GM10266 (cell line): ENCODE measurements around the gene LRP1-AS.

Experiments used
- DNase-seq: peaks from one replicate; pipeline ENCODE4 v3.0.0; 2012; ENCODE audit errors: extremely low spot score
- TF ChIP-seq, protein P1 (sequence below): IDR thresholded peaks from 2 replicates; pipeline ENCODE4 v1.5.1; 2012; ENCODE audit warnings: mild to moderate bottlenecking, low read depth; ENCODE audit not compliant: control insufficient read depth, insufficient read depth; ENCODE audit errors: missing control alignments

The LRP1-AS gene

DNA sequence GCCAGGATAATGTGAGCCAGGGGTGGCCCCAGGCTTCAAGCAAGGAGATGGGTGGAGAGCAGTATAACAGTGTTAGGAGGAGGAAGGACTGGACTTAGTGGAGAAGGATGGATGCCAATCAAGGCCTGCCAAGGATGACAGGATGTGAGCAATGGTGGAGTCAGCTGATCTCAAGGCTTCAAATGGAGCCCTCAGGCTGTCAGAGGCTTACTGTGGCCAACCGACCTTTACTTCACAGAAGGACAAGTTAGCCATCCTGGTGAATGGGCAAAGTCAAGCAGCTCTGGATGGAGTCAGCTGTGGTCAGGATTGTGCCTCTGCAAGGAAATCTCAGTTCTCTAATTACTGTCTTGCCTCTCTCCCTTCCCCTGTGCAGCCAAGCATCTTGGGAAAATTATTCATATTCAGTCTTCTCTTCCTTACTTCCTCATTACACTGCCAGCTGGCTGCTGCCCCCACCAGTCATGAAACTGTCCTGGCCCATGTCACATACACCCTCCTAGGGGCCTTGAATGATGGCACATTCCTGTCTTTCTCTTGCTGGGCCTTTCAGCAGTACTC lies 28.6 kb downstream of the LRP1-AS start:
- DNase-seq: no peak
- TF ChIP-seq, protein P1, sequence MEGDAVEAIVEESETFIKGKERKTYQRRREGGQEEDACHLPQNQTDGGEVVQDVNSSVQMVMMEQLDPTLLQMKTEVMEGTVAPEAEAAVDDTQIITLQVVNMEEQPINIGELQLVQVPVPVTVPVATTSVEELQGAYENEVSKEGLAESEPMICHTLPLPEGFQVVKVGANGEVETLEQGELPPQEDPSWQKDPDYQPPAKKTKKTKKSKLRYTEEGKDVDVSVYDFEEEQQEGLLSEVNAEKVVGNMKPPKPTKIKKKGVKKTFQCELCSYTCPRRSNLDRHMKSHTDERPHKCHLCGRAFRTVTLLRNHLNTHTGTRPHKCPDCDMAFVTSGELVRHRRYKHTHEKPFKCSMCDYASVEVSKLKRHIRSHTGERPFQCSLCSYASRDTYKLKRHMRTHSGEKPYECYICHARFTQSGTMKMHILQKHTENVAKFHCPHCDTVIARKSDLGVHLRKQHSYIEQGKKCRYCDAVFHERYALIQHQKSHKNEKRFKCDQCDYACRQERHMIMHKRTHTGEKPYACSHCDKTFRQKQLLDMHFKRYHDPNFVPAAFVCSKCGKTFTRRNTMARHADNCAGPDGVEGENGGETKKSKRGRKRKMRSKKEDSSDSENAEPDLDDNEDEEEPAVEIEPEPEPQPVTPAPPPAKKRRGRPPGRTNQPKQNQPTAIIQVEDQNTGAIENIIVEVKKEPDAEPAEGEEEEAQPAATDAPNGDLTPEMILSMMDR: no peak

DNA sequence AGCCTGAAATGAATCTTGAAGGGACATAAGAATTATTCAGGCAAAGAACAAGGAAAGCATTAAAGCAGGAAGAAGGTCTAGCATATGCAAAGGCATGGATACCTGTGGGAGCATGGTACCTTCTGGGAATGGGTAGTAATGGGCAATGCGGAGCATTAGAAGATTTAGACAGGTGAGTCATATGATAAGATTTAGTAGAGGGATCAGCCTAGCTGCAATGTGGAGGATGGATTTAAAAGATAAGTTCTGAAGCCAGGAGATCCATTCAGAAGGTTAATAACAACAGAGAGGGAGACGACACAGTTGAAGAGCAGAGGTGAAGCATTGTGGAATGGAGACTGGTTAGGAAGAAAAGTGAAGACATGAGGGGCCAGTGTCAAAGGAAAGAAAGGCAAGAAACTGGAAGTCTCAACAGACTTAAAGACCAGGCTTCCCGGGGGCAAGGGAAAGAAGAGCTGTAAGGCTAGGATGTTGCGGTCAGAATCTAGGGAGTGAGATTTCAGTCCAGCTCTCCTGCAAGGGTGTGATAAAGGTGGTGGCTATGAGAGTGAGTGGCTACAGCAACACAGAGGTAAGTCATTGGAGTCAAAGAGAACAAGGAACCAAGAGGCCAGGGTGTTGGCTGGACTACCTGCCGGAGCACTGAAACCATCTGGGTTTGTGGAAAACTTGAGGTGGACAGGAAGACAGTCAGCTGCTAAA lies 30.7 kb downstream of the LRP1-AS start:
- TF ChIP-seq, protein P1: no peak
- no peak for DNase-seq

DNA sequence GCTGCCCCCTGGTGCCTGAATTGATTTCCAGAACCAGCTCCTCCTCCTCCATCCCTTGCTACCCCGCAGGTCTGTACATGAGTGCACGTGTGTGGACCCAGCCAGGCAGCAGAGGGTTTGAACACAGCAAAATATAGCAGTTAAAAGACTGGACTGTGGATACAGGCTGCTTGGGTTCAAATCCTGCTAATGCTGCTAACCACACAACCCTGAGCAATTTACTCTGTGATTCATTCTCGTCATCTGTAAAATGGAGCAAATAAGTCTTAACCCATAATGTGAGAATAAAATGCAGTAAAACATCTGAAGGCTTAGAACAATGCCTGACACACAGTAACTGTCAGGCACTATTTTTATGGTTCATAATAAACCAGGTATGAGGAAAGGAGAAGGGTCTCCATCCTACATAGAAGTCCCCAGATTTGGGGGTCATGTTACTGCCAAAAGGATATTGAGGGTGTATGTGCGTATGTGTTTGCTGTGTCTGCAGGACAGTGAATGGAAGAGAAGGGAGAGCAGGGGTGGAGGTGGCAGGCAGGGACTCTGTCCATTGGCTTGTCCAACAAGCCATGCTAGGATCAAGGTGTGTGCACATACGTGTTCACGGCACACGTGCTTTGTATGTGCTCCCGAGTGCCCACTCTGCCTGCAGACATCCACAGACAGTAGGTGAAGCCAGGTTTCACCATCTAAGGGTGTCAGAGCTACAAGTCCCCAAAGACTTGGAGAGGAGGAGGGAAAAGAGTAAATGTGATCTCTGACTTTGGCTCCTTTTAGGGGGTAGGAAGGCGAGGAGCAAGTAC lies 34.7 kb downstream of the LRP1-AS start:
- TF ChIP-seq, protein P1: peak; percentile 84
- DNase-seq: no peak

DNA sequence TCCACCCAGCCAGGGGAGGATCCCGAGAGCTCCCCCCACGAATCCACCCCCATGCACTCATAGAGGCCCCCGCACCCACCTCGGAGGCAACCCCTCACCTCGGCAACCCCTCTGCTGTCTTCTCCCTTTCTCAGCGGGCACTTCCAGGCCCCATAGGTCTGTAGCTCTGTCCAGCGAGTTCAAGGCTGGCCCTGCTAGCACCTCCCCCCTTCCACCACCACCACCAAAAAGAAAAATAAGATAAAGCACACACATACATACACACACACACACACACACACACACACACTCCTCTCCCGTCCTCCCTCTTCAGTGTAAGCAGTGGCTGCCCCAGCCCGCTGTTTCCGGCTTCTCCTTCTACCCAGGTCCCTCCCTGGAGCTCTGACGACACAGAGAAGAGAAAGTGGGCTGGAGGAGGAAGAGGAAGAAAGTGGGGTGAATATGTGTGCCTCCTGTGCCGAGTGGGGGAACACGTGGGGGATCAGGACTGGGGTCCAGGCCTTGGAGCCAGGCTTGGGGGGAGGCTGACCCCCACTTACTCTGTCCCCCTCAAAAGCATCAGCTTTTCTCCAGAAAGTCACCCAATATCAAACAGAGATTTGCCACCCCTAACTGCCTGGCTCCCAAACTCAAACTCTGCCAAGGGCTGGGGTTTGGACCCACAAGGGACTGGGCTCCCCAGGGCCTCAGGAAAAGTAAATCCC lies 36.2 kb downstream of the LRP1-AS start, which contains the start of gene STAT6:
TSS of gene STAT6 (minus strand) at position 332 of the 704 bp plus-strand sequence. CDS start 3,084 bp downstream, outside the sequence.
- TF ChIP-seq, protein P1: no peak
- DNase-seq: peak; percentile 70

DNA sequence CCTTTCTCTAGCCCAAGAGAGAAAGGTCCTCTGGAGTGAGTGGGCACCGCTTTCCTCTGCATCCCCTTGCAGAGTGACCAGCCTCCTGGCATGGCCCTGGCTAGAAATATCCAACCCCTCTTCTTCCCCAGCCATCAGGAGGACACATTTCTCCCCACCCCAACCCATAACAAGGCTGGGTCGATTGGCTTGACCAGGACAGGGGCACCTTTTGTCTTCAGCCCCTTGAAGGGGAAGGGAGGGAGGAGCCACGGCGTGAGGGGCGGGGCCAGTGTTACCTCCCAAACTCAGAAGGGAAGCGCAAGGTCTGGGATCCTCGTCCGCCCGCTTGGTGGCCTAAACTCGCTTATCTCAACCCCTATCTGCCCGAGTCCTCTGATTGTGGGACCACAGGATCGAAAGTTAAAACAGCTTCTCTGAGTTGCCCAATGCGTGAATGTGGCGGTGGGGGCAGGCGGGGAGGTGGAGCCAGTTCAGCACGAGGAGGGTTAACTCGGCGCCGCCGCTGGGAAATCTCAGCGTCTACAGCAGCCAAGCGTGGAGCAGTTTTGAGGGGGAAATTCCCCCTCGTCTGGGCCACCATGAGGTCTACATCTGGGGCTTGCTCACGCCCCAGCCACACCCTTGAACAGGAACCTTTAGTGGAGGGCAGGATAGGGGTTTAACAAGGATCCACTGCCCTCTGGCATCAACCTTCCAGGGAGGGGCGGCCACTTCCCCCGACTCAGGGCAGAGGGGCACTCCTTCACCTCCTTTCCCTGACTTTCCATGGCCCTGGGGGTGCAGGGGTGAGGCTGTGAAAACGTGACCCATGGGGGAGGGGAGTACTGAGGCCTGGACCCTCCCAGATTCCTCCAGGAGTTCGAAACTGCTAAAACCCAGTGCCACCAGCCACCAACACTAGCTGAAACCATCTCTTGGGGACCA lies 37.1 kb downstream of the LRP1-AS start:
- DNase-seq: peak; percentile 72
- TF ChIP-seq, protein P1: peak; percentile 6
